ENCODE data around the gene TRIM44.
"Not testable (repeated sequence)": the region's sequence is repeated elsewhere in the genome, so short reads cannot be mapped to it uniquely, and the experiment has no call there.

Gene TRIM44

GRCh38 chr11:35761899-35762298 lies 99.3 kb downstream of the TRIM44 start:
- DNase-seq: no peak

DNA sequence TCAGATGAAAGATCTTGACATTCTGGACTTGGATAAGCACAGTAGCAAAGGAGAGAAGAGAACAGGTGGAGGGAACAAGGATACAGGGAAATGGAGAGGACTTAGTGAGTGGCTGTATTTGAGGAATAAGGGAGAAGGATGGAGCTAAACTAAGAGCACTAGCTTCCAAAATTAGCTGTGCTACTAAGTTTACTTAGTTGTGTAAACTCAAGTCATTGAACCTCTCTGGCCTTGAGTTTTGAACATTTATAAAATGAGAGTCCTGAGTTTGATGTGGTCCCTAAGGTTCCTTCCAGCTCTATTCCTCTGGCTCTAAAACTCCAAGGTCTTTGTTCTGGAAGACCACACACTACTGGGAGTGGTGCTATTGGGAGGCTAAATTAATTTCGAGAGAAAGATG lies 100.7 kb downstream of the TRIM44 start:
- no peak for DNase-seq

DNA sequence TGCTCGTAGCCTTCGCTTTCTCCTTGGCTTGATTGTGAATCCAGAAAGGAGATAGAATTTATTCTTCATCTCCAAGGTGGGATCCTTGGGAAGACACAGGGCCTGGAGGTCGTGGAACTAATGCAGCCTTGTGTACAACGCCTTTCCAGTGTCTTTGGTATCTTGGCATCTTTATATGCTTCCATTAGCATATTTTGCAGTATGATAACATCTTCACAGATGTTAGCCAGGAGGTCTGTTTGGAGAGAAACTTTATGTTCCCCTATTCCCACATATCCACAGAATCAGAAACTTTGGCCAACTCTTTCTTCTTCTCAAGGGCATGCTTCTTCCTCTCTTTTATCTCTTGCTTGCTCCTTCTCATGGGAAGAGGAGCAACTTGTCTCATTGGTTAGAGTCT lies 101.2 kb downstream of the TRIM44 start:
- no peak for DNase-seq

- DNase-seq: no peak
Measured at GRCh38 chr11:35764417-35764816, 101.8 kb downstream of the TRIM44 start.

DNA sequence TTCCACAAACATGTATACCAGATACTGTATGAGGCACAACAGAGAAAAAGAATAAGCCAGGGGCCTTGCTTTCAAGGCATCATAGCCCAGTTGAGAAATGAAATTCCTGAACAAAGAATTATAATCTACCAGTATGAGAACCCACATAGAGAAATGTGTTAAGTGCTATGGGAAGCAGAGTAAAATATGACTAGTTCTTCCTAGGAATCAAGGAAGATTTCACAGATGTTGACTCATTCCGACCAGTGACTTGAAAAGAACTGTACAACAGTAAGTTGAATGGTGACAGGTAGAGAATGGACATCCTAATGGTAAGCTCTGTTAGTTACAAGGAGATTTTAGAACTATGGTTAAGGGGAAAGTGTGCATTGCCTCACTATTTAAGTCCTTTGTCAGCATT lies 102.6 kb downstream of the TRIM44 start:
- no peak for DNase-seq

GRCh38 chr11:35766651-35767050 lies 104.1 kb downstream of the TRIM44 start:
- DNase-seq: no peak

DNA sequence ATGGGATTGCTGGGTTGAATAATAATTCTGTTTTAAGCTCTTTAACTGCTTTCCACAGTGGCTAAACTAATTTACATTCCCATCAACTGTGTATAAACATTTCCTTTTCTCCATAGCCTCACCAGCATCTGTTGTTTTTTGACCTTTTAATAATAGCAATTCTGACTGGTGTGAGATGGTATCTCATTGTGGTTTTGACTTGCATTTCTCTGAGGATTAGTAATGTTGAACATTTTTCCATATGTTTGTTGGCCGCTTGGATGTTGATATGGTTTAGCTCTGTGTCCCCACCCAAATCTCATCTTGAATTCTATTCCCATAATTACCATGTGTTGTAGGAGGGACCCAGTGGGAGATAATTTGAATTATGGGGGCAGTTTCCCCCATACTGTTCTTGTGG lies 107.8 kb downstream of the TRIM44 start:
- not testable (repeated sequence) for DNase-seq

DNA sequence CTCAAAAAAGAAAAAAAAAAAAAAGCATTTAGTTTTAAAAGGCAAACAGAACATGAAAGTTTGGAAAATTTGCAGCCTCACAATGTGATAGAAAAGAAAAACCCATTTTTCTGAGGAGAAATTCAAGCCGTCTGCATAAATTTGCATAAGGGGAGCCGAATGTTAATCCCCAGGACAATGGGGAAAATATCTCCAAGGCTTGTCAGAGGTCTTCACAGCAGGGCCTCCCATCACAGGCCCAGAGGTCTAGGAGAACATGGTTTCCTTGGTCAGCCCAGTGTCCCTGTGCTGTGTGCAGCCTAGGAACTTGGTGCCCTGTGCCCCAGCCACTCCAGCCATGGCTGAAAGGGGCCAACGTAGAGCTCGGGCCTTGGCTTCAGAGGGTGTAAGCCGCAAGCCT lies 109.1 kb downstream of the TRIM44 start:
- DNase-seq: no peak

DNA sequence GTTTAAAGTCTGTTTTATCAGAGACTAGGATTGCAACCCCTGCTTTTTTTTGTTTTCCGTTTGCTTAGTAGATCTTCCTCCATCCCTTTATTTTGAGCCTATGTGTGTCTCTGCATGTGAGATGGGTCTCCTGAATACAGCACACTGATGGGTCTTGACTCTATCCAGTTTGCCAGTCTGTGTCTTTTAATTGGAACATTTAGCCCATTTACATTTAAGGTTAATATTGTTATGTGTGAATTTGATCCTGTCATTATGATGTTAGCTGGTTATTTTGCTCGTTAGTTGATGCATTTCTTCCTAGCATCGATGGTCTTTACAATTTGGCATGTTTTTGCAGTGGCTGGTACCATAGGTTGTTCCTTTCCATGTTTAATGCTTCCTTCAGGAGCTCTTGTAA lies 114.7 kb downstream of the TRIM44 start:
- DNase-seq: not testable (repeated sequence)

- not testable (repeated sequence) for DNase-seq
Measured at GRCh38 chr11:35778943-35779342, 116.4 kb downstream of the TRIM44 start.

DNA sequence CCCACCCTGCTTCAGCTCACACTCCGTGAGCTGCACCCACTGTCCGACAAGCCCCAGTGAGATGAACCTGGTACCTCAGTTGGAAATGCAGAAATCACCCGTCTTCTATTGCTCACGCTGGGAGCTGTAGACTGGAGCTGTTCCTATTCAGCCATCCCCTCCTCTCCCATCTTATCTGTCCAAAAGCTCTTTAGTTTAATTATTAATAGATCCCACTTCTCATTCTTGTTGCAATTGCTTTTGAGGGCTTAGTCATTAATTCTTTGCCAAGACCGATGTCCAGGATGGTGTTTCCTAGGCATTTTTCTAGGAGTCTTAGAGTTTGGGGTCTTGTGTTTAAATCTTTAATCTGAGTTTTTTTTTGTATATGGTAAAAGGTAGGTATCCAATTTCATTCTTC lies 116.8 kb downstream of the TRIM44 start:
- no peak for DNase-seq

DNA sequence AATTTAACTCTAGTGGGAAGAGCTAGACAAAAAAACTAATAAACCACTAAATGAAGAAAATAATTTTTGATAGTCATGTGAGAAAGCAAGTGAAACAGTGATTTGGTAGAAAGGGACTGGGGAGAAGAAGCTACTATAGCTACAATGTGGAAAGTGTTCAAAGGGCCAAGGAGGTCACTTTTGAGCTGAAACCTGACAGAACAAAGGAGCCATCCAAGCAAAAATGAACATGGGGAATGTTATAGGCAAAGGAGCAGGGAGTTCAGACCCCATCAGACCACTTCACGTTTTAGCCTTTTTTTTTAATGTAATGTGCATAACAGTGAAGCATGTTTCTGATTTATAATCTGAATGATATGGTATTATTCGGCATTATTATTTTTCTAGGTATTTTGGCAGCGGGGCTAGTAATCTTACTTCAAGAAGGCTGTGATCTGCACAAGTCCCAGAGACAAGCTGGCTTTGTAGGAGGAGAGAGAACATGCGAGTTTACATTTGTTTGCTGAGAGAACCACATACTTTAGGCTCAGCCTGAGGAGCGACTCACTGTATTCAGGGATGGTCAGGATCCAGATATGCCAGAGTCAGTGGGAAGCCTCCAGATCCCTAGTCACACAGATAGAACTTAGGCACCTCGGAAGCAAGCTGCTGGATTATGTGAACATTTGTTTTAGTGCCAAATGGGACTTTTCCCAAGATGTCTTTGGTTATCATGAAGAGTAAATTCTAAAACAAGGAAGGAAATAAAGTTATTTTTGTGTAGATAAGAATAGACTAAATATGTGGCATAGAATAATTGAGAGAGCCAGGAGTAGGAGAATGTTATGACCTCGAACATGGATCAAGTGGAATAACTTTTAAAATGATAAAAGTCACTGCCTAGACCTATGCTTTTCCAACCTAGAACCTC lies 118.6 kb downstream of the TRIM44 start:
- DNase-seq: no peak

DNA sequence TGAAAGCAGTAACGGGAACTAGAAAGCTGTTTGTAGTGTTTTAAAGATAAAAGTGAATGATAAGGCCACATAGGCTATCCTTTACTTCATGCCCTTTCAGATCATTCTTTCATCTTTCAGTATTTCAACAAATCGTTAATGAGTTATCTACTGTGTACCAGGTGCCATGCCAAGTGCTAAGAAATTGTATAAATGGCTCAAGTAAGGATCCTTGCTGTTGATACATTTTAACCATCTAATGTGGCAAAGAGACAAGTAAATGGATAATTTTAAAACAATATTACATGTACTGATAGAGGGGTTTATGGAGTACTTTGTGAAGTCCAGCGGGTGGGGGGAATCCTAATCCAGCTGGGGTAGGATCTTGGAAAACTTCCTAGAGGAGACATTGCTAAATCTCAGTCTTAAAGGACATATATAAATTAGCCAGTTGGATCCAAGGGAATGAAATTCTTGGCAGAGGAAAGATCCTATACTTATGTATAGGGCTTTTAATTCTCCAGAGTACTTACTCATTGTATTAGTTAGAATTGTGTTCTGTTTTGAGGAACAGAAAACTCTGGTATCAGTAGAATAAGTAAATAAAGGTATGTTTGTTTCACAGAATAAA lies 119.4 kb downstream of the TRIM44 start:
- DNase-seq: no peak

GRCh38 chr11:35783809-35784208 lies 121.2 kb downstream of the TRIM44 start:
- DNase-seq: no peak

DNA sequence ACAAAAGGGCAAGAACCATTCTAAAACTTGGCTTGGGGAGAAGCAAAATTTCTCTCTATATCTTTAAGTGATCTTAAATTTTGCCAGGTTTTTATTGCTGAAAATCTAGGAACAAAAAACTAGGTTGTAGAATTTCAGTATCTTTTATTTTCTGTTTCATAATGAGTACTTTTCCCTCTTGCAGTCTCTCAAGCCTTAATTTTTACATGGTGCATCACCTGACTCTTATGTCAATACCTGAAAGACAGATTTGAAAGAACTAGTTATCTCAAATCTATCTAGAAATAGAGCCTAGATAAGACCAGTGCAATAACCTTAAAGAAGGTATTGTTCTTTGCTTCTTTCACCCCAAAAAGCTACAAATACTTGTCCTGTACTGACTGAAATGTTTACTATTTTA lies 122.1 kb downstream of the TRIM44 start:
- DNase-seq: no peak

DNA sequence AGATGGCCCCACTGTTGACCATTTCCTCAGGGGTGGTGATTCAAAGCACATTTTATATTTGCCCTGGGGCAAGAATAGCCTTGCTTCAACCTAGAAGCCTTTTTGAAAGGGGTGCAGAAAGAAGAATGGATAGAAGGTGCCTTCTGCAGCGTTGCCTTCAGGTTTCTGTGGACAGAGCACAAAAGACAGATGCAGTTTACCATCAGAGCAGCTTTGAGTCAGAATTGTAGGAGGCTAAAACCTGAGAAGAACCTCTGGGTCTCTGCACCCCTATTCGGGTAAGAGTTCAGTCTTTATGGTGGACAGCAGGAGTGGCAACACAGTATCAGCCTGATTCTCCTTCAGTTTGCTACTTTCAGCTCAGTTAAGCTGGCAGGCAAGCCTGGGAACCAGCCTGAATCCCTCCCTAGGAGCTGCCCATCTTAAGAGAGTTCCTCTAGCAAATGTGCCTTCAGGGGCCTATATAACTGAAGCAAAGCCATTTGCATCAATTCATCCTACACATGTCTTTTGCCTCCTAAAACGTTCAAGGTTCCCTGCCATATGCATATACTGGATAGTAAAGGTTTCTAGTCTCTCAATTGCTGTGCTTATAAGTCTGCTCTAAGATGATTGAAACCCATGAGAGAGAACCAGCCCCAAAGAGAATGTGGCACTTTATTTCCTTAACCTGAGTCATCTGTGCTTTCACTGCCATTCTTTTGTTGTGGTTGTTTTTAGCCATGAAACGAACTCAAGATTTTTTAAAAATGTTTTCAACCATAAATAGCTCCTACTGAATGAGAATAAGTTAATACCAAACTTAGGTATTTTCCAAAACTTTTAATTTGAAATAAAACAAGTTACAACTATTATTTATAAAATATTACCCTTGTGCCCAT lies 123.0 kb downstream of the TRIM44 start:
- no peak for DNase-seq

GRCh38 chr11:35786188-35786587 lies 123.6 kb downstream of the TRIM44 start:
- no peak for DNase-seq

GRCh38 chr11:35787013-35787504 lies 124.5 kb downstream of the TRIM44 start:
- DNase-seq: no peak

GRCh38 chr11:35787626-35788025 lies 125.1 kb downstream of the TRIM44 start:
- no peak for DNase-seq

DNA sequence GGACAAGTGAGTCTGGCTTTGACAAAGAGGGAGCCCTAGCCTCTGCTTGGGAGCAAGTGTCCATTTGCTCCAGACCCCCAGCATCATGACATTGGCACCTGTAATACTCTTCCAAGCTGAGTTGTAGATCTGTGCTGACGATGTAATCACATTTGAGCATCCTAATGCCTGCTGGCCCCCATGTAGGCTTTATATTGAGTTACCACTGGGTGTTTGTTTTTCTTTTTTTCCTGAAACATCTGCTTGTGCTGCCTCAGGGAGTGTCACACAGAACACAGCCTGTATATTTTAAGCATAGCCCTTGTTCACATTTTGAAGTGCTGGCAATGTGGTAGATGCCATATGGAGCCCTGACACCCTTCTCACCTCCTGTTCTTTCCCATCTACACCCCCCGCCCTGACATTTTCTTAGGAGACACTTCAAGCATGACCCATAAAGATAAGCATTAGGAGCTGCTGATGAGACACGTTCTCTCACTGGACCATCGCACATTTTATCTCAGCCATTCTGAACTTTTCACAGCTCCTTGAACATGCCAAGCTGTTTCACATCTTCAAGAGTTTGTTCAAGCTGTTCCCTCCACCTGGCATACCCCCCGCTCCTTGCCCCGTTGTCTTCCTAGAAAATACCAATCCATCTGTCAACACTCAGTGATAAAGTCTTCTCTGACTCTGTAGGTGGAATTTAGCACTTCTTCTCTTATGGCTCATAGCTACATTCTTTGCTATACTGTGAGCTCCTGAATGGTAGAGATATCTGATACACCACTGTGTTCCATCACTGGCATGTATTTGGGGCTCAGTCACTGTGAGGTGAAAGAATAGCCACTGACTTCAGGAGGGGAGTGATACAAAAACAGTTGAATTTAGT lies 128.7 kb downstream of the TRIM44 start:
- no peak for DNase-seq

DNA sequence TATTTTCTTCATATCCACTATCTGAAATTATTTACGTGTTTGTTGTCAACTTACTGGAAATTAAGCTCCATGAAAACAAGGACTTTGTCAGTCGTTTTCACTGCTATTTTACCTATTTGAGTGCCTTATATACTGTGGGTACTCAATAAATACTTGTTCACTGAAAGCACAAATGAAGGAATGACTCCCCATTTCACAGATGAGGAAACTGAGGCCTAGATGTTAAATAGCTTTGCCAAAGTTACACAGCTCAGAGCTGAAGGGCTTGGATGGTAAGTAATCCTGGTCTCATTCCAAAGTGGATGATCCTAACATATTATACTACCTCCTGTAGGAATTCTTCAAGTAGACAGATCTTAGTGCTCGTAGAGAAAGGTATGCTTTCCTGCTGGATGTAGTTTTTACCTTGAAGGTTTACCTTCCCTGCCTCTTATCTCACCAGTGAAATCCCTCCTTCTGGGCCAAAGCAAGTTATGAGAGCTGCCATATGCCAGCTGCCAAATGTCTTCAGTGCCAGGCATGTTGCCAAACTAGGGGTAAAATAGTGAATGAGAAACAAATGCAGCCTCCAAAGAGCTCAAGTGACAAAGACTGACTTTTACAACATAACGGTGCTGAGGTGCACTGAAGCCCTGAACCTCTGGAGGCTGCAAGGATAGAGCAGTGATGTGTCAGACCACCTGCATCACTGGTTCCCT lies 129.7 kb downstream of the TRIM44 start:
- no peak for DNase-seq

DNA sequence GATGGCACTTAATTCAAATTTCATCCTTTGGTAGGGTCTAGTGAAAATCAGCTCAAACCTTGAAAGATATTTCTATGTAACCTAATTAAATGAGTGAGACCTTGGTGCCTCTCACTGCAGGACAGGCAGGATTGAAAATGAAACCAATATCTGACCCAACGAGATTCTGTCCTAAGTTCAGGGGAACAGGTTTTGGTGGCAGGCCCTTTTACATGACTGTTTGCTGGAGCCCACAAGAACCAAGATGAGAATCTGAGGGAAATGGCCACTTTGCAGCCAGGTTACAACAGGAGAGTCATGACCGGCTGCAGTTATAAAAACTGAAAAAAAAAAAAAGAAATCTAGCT lies 130.2 kb downstream of the TRIM44 start:
- no peak for DNase-seq

Data from Kasumi-1 (cell line).